Fibroblast of gingiva (primary cell): Measurements from ENCODE around the gene CERS3.

Experiments
- DNase-seq: peaks from one replicate; pipeline ENCODE4 v3.0.0-alpha.2; 2011; ENCODE audit warnings: low read depth

The CERS3 gene

GRCh38 chr15:100529556-100529955 is 806 bp upstream of the CERS3 start:
- no peak for DNase-seq

- peak; percentile 7 for DNase-seq
Measured at GRCh38 chr15:100526027-100526481, 2.7 kb downstream of the CERS3 start.

GRCh38 chr15:100525436-100525835 is 3.3 kb downstream of the CERS3 start:
- no peak for DNase-seq

GRCh38 chr15:100524326-100524725 is 4.4 kb downstream of the CERS3 start:
- no peak for DNase-seq

- no peak for DNase-seq
Measured at GRCh38 chr15:100521907-100522306, 6.8 kb downstream of the CERS3 start.

GRCh38 chr15:100520132-100520921 is 8.4 kb downstream of the CERS3 start:
- DNase-seq = no peak

- DNase-seq = no peak
Measured at GRCh38 chr15:100517846-100518245, 10.9 kb downstream of the CERS3 start.

GRCh38 chr15:100516643-100517512 is 11.9 kb downstream of the CERS3 start:
- DNase-seq = no peak

GRCh38 chr15:100515758-100516157 is 13.0 kb downstream of the CERS3 start:
- DNase-seq = no peak

- no peak for DNase-seq
Measured at GRCh38 chr15:100508641-100509300, 20.0 kb downstream of the CERS3 start.

- no peak for DNase-seq
Measured at GRCh38 chr15:100502651-100503050, 26.1 kb downstream of the CERS3 start.

- no peak for DNase-seq
Measured at GRCh38 chr15:100501117-100501516, 27.6 kb downstream of the CERS3 start.

- DNase-seq = no peak
Measured at GRCh38 chr15:100500226-100500990, 28.3 kb downstream of the CERS3 start.

- DNase-seq = no peak
Measured at GRCh38 chr15:100495861-100496260, 32.9 kb downstream of the CERS3 start.

GRCh38 chr15:100493213-100493612 is 35.5 kb downstream of the CERS3 start:
- DNase-seq = no peak

GRCh38 chr15:100484443-100484842 is 44.3 kb downstream of the CERS3 start:
- no peak for DNase-seq

GRCh38 chr15:100483370-100483769 is 45.4 kb downstream of the CERS3 start:
- no peak for DNase-seq

- DNase-seq = no peak
Measured at GRCh38 chr15:100476805-100477204, 51.9 kb downstream of the CERS3 start.

- DNase-seq = no peak
Measured at GRCh38 chr15:100472736-100473135, 56.0 kb downstream of the CERS3 start.

GRCh38 chr15:100471933-100472332 is 56.8 kb downstream of the CERS3 start:
- no peak for DNase-seq

- DNase-seq = peak; percentile 36
Measured at GRCh38 chr15:100468285-100468684, 60.5 kb downstream of the CERS3 start.

- no peak for DNase-seq
Measured at GRCh38 chr15:100466073-100466472, 62.7 kb downstream of the CERS3 start.
